ENCODE data around the gene CNTNAP2. TPM values are rescaled to one million over a fixed set of nuclear protein-coding genes. Genes with fewer than 3 reads are reported as not detected.

Gene CNTNAP2
- total and polyA plus RNA-seq, 2 of the 8 experiments (the other 6 are each of a cell fraction or from before 2014, with no cell fraction given), result 27.9 to 71.0 TPM

- no peaks in the 10 kb centered on the region for H3K79me2 ChIP-seq (ENCODE audit: control insufficient read depth in 1 of 2, insufficient read depth in 2 of 2, low read length in 2 of 2)
- no peak overlapping the region for H4K8ac ChIP-seq (ENCODE audit: extremely low read depth, insufficient read depth, low read length)
- H3K18ac ChIP-seq (ENCODE audit: extremely low read depth, low read length), result no peak overlapping the region
- no peak for DNase-seq (ENCODE audit: low read depth in 1 of 2, low spot score in 2 of 2)
- H2BK5ac ChIP-seq (ENCODE audit: low read depth, low read length), result no peak overlapping the region
- H2BK120ac ChIP-seq (replicated peaks; ENCODE audit: low read depth, low read length), result no peak overlapping the region
- no peak overlapping the region for H3K9ac ChIP-seq (replicated peaks in 1 of 4; ENCODE audit: extremely low read depth in 1 of 4, low read depth in 3 of 4, low read length in 3 of 4)
- H3K14ac ChIP-seq (ENCODE audit: insufficient read length), result no peak overlapping the region
- no peak for FAIRE-seq
- no peak overlapping the region for H2BK12ac ChIP-seq (ENCODE audit: low read depth, low read length)
- TF ChIP-seq SIN3A (conservative IDR thresholded peaks at IDR 0.05 in 1 of 2, IDR thresholded peaks at IDR 0.05 in 1 of 2; ENCODE audit: low read depth in 1 of 2, low read length in 2 of 2) (no peak), EZH2 (IDR thresholded peaks at IDR 0.05; ENCODE audit: low read depth, low read length, severe bottlenecking) (no peak), RNF2 (IDR thresholded peaks at IDR 0.05; ENCODE audit: borderline replicate concordance, low read depth, low read length, missing control alignments, poor library complexity, severe bottlenecking) (no peak), SP2 (IDR thresholded peaks at IDR 0.05; ENCODE audit: low read length) (no peak), MAX (IDR thresholded peaks at IDR 0.05) (no peak), NRF1 (IDR thresholded peaks at IDR 0.05; ENCODE audit: low read depth, low read length) (no peak), ATF3 (IDR thresholded peaks at IDR 0.05; ENCODE audit: insufficient read depth, low read depth, low read length) (no peak), SP1 (IDR thresholded peaks at IDR 0.05; ENCODE audit: low read depth, low read length) (no peak)
- no peaks in the 10 kb centered on the region for H4K20me1 ChIP-seq (replicated peaks in 1 of 2; ENCODE audit: control insufficient read depth in 1 of 2, insufficient read depth in 2 of 2, low read length in 2 of 2)
- H3K27ac ChIP-seq (ENCODE audit: low read depth, low read length), result no peak overlapping the region
- H3K27me3 ChIP-seq (replicated peaks in 1 of 4; ENCODE audit: control insufficient read depth in 3 of 4, extremely low read depth in 1 of 4, insufficient read depth in 3 of 4, low read length in 3 of 4), result no peaks in the 10 kb centered on the region
- no peaks in the 10 kb centered on the region for H3K36me3 ChIP-seq (ENCODE audit: control insufficient read depth in 2 of 4, insufficient read depth in 4 of 4, low read length in 3 of 4)
- no peak overlapping the region for H2AFZ ChIP-seq (ENCODE audit: low read length)
- POLR2A ChIA-PET (ENCODE audit: partially characterized antibody), result no interaction called here
- H3K56ac ChIP-seq (replicated peaks; ENCODE audit: insufficient read length, low read depth, low read length), result no peak overlapping the region
- H3K4me3 ChIP-seq (ENCODE audit: extremely low read depth in 1 of 4, insufficient read depth in 2 of 4, low read depth in 3 of 4, low read length in 4 of 4), result no peak overlapping the region
- no peaks in the 10 kb centered on the region for H3K9me3 ChIP-seq (ENCODE audit: insufficient read depth in 2 of 2, low read depth in 1 of 2, low read length in 1 of 2)
- WGBS, 2 experiments (ENCODE audit: extremely low coverage in 1 of 2, insufficient coverage in 1 of 2, insufficient read length in 1 of 2, insufficient replicate concordance in 2 of 2, low coverage in 1 of 2, low lambda C conversion rate in 2 of 2, missing lambda C conversion rate in 1 of 2), result 93% methylated on average over 2 of the region's 2 CpGs; no CpG with 5 or more reads in 1 of the 2 experiments
- no peak overlapping the region for H3K4ac ChIP-seq (replicated peaks; ENCODE audit: insufficient read length, low read depth, low read length)
- H3K23me2 ChIP-seq (ENCODE audit: low read depth, low read length), result no peaks in the 10 kb centered on the region
- H2BK20ac ChIP-seq (ENCODE audit: low read length), result no peak overlapping the region
- H3K23ac ChIP-seq (ENCODE audit: insufficient read length), result no peak overlapping the region
- no peak overlapping the region for H4K91ac ChIP-seq (replicated peaks; ENCODE audit: insufficient read length, low read length)
- no peak overlapping the region for H4K5ac ChIP-seq (ENCODE audit: insufficient read length, low read depth, low read length)
- H2BK15ac ChIP-seq (ENCODE audit: low read length), result no peak overlapping the region
- H3K79me1 ChIP-seq (ENCODE audit: low read depth, low read length), result no peaks in the 10 kb centered on the region
- no peak overlapping the region for H3K4me2 ChIP-seq (ENCODE audit: insufficient read depth in 1 of 2, low read depth in 2 of 2, low read length in 2 of 2)
- no peak overlapping the region for H2AK5ac ChIP-seq (ENCODE audit: low read depth, low read length)
- H3K4me1 ChIP-seq (replicated peaks in 1 of 4; ENCODE audit: control insufficient read depth in 3 of 4, insufficient read depth in 4 of 4, low read length in 3 of 4), result no peaks in the 10 kb centered on the region
- CTCF ChIA-PET (ENCODE audit: partially characterized antibody), result interaction anchor here (2.2 kb wide), 1 partner anchor 10 kb away, joined by 6 read pairs; no protein-coding TSS in a partner anchor
Measured at GRCh38 chr7:146366938-146367337, 250.3 kb downstream of the CNTNAP2 start.
